ENCODE data around the gene DMKN. TPM values are rescaled to one million over a fixed set of nuclear protein-coding genes. Genes with fewer than 3 reads are reported as not detected.

The DMKN gene
- total RNA-seq, 1 donor from 2014 or later: 200 TPM

DNA sequence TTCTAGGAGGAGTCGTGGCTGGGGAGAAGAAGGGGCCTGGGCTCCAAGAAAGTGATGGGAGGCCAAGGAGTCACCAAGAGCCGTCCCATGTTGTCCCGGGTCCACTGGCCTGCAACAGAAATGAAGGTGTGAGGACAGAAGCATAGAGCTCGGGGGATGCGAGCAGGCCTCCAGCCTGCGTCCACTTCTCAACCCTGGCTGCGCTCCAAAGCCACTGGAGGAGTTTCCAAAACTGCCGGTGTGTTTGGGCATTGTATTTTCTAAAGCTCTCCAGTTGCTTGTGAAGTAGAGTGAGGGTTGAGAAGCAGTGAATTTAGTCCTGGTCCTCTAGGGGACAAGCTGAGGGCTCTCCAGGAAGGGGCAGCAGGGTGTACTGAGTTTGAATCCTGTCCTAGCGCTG, 52.4 kb downstream of the DMKN start:
- no peak for TF ChIP-seq CTCF (conservative IDR thresholded peaks at IDR 0.05; ENCODE audit: low read depth, low read length)
- no peak overlapping the region for H3K4me3 ChIP-seq (ENCODE audit: low read depth, low read length)
- DNase-seq (ENCODE audit: low read depth): no peak

DNA sequence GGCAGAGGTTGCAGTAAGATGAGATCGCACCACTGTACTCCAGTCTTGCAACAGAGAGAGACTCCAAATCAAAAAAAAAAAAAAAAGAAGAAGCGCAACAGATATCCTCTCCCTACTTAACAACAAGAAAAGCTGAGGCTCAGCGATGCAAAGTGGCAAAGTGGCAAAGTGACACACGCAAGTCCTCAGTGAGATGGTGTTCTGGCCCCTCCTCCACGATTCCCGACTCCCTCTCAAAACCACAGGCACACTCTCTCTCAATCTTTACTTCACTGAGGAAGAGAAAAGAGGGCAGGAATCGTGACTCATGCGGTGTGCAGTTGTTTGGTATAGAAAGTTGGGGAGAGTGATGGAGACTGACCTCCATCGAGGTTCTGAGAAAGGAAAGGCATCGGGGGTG, 52.8 kb downstream of the DMKN start:
- no peak overlapping the region for H3K4me3 ChIP-seq (ENCODE audit: low read depth, low read length)
- no peak for TF ChIP-seq CTCF (conservative IDR thresholded peaks at IDR 0.05; ENCODE audit: low read depth, low read length)
- DNase-seq (ENCODE audit: low read depth): no peak

- H3K4me3 ChIP-seq (ENCODE audit: low read depth, low read length): no peak overlapping the region
- TF ChIP-seq CTCF (conservative IDR thresholded peaks at IDR 0.05; ENCODE audit: low read depth, low read length): no peak
- no peak for DNase-seq (ENCODE audit: low read depth)
Measured at GRCh38 chr19:35459414-35460082, 53.9 kb downstream of the DMKN start.

DNA sequence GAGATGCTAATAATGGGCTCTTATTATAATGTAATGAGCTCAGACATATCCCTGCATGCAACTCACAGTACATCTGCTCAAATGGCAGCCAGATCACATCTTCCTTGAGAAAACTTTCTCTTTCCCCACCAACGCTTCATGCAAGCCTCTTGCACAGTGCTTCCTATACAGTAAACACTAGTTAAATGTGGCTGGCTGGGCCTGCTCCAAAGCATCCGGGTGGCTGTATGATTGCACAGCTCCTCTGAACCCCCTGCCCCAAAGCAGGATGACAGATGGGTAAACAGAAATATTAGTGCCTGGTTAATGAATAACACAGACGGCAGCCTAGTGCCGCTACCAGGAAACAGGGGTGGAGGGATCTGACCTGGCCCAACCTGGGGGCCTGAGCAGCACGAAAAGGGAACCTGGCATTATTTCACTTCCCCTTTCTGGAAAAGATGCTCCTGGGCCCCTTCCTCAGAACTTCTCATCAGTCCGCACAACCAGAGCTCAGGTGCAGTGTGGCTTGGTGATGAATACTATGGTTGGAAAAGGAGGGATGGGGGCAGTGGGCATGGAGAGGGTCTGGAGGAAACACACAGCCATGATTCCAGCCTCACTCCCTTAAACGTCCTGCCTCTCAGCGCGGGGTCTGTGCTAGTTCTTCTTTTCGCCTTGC, 54.6 kb downstream of the DMKN start:
- no peak for TF ChIP-seq CTCF (conservative IDR thresholded peaks at IDR 0.05; ENCODE audit: low read depth, low read length)
- H3K4me3 ChIP-seq (ENCODE audit: low read depth, low read length): no peak overlapping the region
- no peak for DNase-seq (ENCODE audit: low read depth)

DNA sequence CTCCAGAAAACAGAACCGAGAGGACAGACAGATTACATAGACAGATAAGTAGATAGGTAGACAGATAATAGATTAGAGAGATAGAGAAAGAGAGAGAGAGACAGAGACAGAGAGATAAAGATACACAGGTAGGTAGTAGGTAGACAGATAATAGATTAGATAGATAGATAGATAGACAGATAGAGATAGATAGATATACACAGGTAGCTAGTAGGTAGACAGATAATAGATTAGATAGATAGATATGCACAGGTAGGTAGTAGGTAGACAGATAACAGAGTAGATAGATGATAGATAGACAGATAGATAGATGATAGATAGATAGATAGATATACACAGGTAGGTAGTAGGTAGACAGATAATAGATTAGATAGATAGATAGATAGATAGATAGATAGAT, 55.3 kb downstream of the DMKN start:
- H3K4me3 ChIP-seq (ENCODE audit: low read depth, low read length): no peak overlapping the region
- TF ChIP-seq CTCF (conservative IDR thresholded peaks at IDR 0.05; ENCODE audit: low read depth, low read length): no peak
- DNase-seq (ENCODE audit: low read depth): no peak

DNA sequence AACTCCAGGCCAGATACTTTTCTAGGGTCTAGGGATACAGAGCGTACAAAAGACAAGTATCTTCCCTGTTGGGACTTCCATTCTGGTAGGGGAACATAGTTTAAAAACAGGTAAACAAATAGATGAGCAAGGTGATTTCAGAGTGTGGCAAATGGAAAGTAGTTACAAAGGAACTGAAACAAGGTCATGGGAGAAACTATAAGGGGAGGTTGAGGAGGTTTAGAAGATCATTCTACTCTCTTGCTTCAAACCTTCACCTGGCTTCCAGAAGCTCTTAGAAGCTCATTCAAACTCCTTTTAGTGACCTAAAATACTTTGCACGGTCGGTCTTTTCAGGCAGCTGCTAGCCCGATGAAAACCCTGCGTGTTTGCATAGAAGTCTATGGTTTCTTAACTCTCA, 56.3 kb downstream of the DMKN start:
- H3K4me3 ChIP-seq (ENCODE audit: low read depth, low read length): no peak overlapping the region
- DNase-seq (ENCODE audit: low read depth): no peak

More for the DNA sequence above, 56.3 kb downstream of the DMKN start:
- no peak for TF ChIP-seq CTCF (conservative IDR thresholded peaks at IDR 0.05; ENCODE audit: low read depth, low read length)

All from epithelial cell of proximal tubule (primary cell).